Measurements from ENCODE around the gene ADCK2. TPM values are rescaled to one million over a fixed set of nuclear protein-coding genes. Genes with fewer than 3 reads are reported as not detected.
A peak's percentile ranks its signal among the peaks of the same experiment; 100 is the strongest.

The ADCK2 gene
- total RNA-seq, 4 donors from 2014 or later = 19.8 to 40.4 (median 25.8) TPM

DNA sequence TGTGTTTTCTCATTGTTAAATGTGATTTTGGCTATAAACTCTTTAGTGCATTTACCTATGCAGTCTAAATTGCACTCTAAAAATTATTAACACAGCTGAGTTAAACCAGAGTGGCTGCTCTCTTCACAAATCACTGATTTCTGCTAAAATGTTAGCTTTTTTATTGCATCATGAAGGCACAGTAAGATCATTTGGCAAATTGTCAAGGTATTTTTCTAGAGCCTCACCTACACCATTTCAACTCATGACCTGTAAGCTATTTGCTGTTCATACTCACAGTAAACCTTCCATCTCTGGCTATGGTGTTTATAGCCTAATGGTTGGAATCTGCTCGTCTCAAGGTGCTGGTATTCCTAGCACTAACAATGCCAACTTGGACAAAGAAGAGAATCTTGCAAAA is 49.5 kb downstream of the ADCK2 start:
- Histone ChIP-seq H3K27me3 (no peaks in the 10 kb centered on the region), H3K27ac (no peak overlapping the region), H3K4me3 (no peak overlapping the region), H3K4me1 (no peaks in the 10 kb centered on the region), H3K36me3 (peaks cover 0 to 8% (median 0%) of the 10 kb centered on the region in 3 donors), H3K9me3 (no peaks in the 10 kb centered on the region)
- DNase-seq = no peak
- TF ChIP-seq CTCF (IDR thresholded peaks at IDR 0.05) (no peak), POLR2A (IDR thresholded peaks at IDR 0.05) (no peak)

GRCh38 chr7:140723006-140723405 is 50.3 kb downstream of the ADCK2 start:
- Histone ChIP-seq H3K9me3 (no peaks in the 10 kb centered on the region), H3K4me1 (no peaks in the 10 kb centered on the region), H3K27me3 (no peaks in the 10 kb centered on the region), H3K27ac (no peak overlapping the region), H3K36me3 (peaks cover 0 to 8% (median 0%) of the 10 kb centered on the region in 3 donors), H3K4me3 (no peak overlapping the region)
- TF ChIP-seq POLR2A (IDR thresholded peaks at IDR 0.05) (no peak), CTCF (IDR thresholded peaks at IDR 0.05) (no peak)
- DNase-seq = peak in 1 of 3 donors; percentile 24

GRCh38 chr7:140723574-140723973 is 50.8 kb downstream of the ADCK2 start:
- Histone ChIP-seq H3K27ac (no peak overlapping the region), H3K4me3 (no peak overlapping the region), H3K36me3 (peaks cover 0 to 8% (median 0%) of the 10 kb centered on the region in 3 donors), H3K27me3 (no peaks in the 10 kb centered on the region), H3K9me3 (no peaks in the 10 kb centered on the region), H3K4me1 (no peaks in the 10 kb centered on the region)
- TF ChIP-seq POLR2A (IDR thresholded peaks at IDR 0.05) (no peak), CTCF (IDR thresholded peaks at IDR 0.05) (no peak)
- DNase-seq = no peak

- no peak overlapping the region for H3K27ac ChIP-seq
- H3K4me1 ChIP-seq = no peaks in the 10 kb centered on the region
- no peaks in the 10 kb centered on the region for H3K9me3 ChIP-seq
- TF ChIP-seq CTCF (IDR thresholded peaks at IDR 0.05) (no peak), POLR2A (IDR thresholded peaks at IDR 0.05) (no peak)
- H3K4me3 ChIP-seq = no peak overlapping the region
- H3K27me3 ChIP-seq = no peaks in the 10 kb centered on the region
- H3K36me3 ChIP-seq = peaks cover 0 to 8% (median 0%) of the 10 kb centered on the region in 3 donors
- DNase-seq = no peak
Measured at GRCh38 chr7:140724706-140725105, 52.0 kb downstream of the ADCK2 start.

GRCh38 chr7:140726281-140726680 is 53.5 kb downstream of the ADCK2 start:
- Histone ChIP-seq H3K27ac (no peak overlapping the region), H3K4me3 (no peak overlapping the region), H3K9me3 (no peaks in the 10 kb centered on the region), H3K4me1 (no peaks in the 10 kb centered on the region), H3K36me3 (peaks cover 0 to 11% (median 0%) of the 10 kb centered on the region in 3 donors), H3K27me3 (no peaks in the 10 kb centered on the region)
- DNase-seq = no peak
- peak in 2 of 6 experiments; percentile 12 to 18 for TF ChIP-seq CTCF (IDR thresholded peaks at IDR 0.05)
- no peak for TF ChIP-seq POLR2A (IDR thresholded peaks at IDR 0.05)

DNA sequence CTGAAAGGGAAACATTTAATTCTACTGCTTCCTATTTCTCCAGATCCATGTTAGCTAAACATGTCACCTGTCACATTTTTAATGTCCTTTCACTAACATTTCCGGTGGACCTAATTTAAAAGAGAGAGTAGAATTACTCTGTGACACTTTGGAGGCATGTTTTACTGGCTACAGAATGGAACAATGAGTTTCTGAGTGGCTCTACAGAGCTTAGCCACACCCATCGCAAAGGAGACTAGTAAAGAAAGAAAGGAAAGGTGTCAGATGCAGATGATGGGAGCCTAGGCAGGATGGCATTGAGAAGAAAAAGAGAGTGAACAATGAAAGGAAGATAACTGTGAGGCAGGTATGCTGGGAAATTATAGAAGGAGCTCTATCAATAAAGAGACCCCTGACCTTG is 59.7 kb downstream of the ADCK2 start:
- no peak for DNase-seq
- Histone ChIP-seq H3K27me3 (no peaks in the 10 kb centered on the region), H3K9me3 (no peaks in the 10 kb centered on the region), H3K36me3 (peaks cover 0 to 11% (median 0%) of the 10 kb centered on the region in 3 donors), H3K27ac (no peak overlapping the region), H3K4me1 (no peaks in the 10 kb centered on the region), H3K4me3 (no peak overlapping the region)
- no peak for TF ChIP-seq CTCF (IDR thresholded peaks at IDR 0.05)
- no peak for TF ChIP-seq POLR2A (IDR thresholded peaks at IDR 0.05)

Data from Peyer's patch (tissue), 4 donors.